HCEC 1CT (cell line): ENCODE data around the gene IQGAP1.
A peak's percentile ranks its signal among the peaks of the same experiment; 100 is the strongest.

Experiments used
- DNase-seq: peaks from one replicate; pipeline ENCODE4 v3.0.0-alpha.2; 2017

Gene IQGAP1

DNA sequence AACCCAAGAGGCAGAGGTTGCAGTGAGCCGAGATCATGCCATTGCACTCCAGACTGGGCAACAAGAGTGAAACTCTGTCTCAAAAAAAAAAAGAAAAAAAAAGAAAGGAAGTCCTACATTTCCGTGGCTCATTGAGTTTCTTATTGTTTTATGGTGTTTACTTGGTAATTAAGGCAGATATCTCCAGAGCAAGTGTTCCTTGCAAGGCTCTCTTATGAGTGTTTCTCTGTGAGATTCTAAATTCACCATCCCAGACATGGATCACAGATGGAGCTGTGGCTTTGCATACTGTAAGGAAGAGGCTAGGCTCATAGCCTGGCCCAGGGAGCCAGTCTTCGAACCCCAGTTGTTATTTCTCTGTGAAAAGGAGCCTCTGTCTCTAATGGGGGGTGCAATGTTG is 53.0 kb downstream of the IQGAP1 start:
- DNase-seq: no peak

DNA sequence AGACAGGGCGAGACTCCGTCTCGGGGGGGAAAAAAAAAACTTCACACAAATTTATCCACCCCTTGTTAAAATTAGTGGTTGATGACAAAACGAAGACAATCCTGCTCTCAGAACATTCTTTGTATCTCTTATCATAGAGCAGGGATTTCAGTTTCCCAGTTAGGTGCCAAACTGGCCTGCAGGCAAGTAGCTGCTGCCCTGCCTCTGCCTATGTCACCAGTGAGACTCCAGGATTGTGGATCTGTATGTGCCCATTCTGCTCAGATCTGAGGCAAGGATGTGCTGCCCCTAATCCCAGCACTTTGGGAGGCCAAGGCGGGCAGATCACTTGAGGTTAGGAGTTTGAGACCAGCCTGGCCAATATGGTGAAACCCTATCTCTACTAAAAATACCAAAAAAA is 54.4 kb downstream of the IQGAP1 start:
- no peak for DNase-seq

DNA sequence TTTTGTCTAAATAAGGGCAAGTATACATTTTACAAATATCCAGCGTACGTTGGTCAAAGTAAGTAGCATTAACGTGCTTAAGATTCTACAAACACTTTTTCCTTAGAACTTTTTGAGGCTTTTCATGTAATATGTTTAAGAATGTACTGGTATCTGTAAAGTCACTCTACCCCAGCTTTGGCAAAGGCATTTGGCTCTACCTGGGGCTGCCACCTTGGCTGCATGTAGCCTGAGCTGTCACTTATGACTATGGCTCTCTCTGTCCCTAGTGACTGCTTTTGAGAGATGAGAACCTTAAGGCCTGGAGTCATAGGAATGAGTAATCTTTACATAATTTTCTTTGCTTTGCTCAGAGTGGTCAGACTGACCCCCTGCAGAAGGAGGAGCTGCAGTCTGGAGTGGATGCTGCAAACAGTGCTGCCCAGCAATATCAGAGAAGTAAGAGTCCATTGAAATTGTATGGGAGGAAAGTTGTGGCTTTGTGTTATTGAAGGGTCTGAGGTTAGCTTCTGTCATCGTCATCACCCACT is 61.2 kb downstream of the IQGAP1 start:
- peak; percentile 48 for DNase-seq

DNA sequence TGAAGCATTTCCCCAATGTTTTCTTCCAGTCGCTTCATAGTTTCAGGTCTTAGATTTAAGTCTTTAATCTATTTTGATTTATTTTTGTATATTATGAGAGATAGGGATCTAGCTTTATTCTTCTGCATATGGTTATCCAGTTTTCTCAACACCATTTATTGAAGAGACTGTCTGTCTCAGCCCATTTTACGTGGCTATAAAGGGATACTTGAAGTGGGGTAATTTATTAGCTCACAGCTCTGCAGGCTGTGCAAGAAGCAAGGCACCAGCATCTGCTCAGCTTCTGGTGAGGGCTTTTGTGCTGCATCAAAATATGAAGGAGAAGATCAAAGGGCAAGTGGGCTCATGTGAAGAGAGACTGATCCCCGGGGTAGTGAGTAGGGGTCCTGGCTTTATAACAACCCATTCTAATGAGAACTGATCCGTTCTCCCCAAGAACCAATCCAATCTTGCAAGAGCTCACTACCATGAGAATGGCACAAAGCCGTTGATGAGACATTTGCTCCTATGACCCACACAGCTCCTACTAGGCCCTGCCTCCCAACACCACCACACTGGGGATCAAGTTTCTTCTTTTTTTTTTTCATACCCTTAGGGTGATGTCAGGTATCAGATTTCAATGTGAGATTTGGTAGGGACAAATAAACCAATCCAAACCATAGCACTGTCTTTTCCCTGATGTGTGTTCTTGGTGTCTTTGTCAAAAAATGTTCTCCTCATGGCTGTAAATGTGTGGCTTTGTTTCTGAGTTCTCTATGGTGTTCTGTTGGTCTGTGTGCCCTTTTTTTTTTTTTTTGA is 63.2 kb downstream of the IQGAP1 start:
- DNase-seq: peak; percentile 92

DNA sequence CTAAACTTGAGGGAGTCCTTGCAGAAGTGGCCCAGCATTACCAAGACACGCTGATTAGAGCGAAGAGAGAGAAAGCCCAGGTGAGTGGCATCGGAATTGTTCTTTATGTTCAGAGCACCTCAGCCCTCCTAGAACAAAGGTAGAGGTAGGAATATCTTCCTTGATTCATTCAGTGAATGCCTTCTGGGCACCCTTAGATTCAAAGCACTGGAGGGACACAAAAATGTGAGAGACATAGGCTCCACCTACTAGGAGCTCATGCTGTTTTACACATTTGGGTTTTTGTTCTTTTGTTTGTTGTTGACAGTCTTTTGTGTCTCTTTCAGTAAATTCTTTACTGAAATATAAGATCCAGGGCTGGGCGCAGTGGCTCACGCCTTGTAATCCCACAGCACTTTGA is 68.2 kb downstream of the IQGAP1 start:
- DNase-seq: no peak

DNA sequence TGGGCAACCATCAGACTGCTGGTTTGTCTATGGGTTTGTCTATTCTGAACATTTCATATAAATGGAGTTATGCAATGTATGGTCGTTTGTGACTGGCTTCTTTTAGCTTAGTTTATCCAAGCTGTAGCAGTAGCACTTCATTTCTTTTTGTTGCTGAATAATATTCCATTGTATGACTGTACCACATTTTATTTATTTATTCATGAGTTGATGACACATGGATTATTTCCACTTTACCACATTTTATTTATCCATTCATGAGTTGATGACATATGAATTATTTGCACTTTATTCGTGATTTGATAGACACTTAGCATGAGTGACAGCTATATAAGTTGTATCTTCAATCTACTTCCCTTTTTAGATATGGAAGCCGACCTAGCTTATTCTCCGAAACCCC is 70.0 kb downstream of the IQGAP1 start:
- DNase-seq: no peak

DNA sequence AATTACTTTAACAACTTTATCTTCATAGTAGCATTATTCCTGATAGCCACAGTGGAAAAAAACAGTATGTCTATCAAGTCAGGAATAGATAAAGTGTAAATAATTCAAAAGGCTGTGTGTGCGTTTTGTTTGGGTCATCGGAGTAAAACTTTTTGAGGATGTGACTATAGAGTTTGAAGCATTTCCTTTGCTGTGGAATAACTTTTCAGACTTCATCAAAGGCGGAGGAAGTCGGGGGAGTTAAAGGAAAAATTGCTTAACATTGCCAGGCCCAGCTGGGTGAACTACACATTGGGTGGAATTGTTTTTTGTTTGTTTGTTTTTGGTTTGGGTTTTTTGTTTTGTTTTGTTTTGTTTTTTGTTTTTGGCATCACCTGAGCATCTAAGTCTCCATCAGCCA is 71.3 kb downstream of the IQGAP1 start:
- no peak for DNase-seq

DNA sequence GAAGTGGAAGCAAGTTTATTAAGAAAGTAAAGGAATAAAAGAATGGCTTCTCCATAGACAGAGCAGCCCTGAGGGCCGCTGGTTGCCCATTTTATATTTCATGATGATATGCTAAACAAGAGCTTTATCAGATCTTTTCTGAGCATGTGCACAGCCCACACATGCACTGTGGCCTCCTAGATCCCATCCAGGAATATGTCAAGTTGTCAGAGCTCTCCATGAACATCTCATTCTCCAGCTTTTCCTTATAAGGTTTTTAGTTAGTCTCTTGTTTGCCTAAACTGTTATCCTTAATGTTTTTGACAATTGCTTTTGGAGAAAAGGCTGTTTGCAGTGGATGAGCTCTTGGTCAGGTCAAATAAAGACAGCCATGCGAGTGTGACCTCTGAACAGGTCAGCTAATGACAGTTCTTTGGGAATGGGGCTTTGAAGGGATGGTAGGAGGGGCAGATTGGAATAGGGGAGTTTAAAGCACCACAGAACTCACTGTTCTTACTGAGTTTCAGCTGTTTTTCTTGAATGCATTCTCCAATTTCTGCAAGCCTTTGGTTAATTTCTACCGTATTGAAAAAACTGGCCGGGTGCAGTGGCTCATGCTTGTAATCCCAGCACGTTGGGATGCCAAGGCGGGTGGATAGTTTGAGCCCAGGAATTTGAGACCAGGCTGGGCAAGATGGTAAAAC is 72.2 kb downstream of the IQGAP1 start:
- no peak for DNase-seq

DNA sequence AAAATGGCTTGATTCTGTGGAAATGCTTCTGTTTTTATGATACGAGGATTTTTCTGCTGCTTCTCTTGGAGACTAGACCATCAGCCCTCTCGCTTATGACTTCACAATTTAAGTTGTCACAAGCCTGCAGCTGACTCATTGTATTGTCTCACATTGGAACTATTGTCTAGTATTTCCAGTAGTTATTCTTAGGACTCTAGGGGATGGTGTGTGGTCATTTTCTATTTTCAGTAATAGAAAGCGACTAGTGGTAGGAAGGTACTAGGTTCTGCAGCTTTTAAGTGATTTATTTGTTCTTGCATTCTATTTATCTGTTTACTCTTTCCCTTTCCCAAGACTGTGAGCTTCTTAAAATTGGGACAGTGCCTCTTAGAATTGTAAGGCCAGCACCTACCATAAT is 75.3 kb downstream of the IQGAP1 start:
- peak; percentile 31 for DNase-seq

DNA sequence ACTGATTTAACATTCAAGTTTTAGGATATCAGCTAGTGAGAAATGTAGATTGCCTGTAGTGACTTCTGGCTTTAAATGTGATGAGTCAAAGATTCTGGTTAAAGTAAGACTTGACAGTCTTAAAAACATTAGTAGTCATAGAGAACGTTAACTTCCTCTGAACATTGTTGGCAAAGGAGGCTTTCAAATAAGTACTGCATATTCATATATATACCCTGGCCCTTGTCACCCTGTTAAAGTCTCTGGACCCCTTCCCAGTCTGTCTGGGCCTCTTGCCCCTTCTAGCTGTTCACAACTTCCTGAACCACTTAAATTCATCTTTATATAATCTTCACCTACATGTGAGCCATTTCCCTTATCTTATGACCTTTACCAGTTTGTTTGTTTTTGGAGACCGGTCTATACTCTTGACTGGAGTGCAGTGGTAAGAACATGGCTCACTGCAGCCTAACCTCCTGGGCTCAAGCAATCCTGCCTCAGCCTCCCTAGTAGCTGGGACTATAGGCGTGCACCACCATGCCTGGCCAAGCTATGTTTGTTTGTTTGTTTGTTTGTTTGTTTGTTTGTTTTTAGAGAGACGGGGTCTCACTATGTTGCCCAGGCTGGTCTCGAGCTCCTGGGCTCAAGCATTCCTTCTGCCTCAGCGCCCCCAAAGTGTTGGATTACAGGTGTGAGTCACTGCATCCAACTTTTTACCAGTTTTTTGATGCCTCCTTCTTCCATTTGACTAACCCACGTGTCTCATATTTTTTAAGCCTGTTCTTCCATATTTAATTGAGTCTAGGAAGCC is 77.3 kb downstream of the IQGAP1 start:
- DNase-seq: peak; percentile 40

DNA sequence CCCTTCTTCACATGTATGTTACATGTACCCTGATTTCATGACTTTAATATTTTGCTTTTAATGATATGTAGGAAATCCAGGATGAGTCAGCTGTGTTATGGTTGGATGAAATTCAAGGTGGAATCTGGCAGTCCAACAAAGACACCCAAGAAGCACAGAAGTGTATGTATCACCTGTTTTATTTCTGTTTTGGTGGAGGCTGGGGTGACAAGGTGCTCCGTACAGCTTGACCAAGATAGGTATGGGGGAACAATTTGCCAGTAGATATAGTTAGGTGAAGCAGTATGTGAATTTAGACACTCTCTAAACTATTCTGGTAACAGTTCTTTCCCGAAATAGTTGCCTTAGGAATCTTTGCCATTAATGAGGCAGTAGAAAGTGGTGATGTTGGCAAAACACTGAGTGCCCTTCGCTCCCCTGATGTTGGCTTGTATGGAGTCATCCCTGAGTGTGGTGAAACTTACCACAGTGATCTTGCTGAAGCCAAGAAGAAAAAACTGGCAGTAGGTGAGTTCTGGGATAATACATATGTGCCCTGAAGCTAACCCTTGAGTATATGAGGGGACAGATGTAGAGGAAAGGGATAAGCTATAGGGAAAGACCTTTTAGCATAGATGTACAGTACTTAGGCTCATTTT is 78.0 kb downstream of the IQGAP1 start:
- DNase-seq: no peak

DNA sequence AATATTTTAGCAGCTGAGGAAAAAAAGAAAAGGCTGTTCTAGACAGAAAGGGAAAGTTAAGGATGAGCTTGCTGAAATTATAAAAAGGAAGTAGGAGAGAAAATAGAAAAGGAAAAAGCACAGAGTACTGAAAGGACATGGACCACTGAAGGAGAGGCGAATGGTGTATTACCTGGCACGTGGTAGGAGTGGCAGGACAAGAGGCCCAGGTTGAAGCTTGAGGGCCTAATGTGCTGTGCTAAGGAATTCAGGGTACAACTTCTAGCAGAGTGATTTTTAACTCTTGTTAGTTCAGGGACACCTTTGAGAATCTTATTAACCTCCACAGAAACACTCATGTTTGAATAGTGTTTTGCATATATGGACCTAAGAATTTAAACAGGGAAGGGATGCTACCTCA is 81.7 kb downstream of the IQGAP1 start:
- no peak for DNase-seq

DNA sequence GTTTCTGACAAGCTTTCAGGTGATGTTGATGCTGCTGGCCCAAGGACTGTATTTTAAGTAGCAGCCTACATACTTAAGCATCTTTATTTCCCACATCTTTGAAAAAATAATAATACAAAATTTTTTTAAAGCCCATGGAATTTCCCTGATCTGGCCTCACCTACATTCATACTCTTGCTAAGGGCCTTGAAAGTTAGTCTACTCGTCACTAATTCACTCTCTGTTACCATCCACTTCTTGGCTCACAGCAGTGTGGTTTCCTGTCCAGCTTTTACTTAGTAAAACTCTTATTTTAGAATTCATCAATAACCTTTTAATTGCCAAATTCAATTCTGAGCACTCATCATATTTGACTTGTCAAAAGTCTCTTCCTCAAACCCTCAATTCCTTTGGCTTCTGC is 82.4 kb downstream of the IQGAP1 start:
- no peak for DNase-seq

DNA sequence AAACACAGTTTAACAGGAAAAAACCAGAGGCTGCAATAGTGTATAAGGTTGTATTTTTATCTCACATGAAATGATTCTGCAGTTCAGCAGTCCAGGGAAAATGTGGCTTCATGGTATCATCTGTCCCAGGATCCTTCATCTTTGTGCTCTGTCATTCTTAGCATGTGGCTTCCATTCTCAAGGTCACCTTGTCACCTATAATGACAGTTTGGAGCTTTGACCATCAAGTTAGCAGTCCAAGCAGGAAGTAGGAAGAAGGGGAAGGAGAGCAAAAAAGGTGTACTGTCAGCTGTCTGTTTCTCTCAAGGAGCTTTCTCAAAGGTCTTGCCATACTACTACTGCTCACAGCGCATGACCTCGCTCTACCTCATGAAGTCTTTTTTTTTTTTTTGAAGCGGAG is 83.1 kb downstream of the IQGAP1 start:
- no peak for DNase-seq

DNA sequence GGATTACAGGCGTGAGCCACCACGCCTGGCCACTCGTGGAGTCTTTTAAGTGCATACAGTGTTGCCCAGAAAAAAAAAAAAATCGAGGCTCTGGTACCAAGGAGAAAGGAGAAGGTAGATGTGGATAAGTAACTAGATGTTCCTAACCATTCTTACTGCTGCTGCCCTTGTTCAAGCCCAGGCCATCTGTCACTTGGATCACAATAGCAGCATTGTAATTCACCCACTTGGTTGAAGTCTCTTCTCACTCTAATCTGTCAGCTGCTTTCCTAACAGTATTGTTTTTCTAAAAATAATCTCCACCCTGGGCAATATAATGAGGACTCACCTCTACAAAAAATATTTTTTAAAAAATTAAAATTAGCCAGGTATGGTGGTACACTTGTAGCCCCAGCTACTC is 83.7 kb downstream of the IQGAP1 start:
- DNase-seq: no peak

DNA sequence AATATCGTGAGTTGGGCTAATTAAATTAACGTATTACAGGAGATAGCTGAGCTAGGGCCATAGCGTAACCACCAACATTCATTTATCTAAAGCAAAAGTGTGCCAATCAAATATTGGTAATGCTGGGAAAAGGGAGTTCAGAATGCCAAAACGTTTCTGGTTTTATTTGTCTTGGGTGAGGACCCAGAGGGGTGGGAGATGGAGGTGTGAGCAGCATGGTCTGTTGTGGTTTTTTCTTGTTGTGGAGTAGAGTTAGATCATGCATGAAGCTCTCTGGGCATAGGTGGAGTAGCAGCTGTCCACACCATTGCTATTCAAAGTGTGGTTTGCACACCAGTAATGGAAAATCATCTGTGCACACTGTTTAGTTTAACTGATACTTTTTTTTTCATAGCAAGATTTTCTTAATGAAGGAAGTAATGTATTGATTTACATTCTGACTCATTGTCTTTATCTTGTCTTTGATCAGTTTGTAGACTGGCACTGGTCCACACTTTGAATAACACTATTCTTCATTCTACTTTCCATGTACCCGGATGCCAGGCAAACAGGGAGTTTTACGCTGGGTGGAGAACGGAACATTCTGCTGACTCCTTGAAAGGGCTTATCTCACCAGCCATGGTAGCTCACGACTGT is 90.9 kb downstream of the IQGAP1 start:
- DNase-seq: no peak

DNA sequence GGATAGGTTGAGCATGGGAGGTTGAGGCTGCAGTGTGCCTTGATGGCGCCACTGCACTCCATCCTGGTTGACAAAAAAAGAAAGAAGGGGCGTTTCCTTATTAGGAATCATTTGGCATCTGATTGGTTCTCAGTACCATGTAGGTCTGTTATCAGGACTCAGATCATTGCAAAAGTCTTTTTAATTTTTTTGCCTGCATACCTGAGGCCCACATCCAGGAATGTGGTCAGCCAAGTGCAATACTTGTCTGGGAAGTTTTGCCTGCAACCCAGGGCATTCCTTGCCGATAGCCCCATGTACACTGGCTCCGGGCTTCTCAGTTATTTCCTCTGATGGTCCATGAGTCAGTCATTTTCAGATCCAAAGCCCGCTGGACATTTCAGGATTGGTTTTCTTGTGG is 91.6 kb downstream of the IQGAP1 start:
- DNase-seq: no peak

DNA sequence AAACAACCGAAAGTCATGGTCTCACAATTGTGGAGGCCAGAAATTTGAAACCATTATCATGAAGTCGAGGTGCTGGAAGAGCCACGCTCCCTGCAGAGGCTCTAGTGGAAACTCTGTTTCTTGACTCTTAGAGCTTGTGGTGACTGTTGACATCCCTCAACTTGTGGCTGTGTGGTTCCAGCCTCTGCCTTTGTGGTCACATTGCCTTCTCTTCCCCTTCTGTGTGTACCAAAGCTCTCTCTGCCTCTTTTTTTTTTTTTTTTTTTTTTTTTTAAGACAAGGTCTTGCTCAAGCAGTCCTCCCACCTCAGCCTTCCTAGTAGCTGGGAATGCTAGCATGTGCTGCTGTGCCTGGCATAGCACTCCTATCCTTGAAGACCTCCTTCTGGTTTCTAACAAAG is 93.0 kb downstream of the IQGAP1 start:
- DNase-seq: no peak

DNA sequence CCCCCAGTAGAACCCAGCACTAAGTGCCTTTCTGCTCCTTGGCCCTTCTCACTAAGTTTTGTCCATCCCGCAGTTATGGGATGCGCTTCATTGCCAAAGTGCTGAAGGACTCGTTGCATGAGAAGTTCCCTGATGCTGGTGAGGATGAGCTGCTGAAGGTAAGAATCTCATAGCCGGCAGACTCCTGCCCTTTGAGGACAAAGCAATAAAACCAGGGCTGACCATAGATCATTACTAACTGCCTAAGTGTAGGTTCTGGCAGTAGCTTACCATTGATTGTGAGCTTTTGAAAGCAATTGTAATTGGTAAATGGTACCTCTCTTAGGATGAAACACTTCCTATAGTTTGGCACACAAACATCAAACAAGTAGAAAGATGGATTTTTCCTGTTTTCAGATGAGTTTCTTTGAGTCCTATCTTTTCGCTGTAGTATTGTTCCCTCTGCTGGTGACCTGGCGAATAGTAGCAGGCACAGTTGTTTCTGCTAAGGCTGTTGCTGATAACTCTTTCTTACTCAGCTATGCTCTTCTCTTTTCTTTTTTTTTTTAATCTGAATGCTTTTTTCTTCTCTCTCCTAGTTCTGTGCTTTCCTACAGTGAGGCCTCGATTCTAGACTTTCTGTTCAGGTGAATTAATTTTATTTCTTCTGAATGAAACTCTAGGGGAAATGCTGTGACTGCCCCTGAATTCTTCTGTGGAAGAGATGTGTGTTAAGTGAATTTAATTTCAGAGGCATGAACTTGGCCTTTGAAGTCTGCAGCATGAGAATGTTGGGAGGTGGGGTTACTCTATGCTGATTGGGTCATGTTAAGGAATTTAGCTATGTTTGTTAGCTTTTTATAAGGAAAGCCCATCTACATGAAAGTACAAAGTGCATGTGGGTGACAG is 94.3 kb downstream of the IQGAP1 start:
- peak; percentile 52 for DNase-seq

DNA sequence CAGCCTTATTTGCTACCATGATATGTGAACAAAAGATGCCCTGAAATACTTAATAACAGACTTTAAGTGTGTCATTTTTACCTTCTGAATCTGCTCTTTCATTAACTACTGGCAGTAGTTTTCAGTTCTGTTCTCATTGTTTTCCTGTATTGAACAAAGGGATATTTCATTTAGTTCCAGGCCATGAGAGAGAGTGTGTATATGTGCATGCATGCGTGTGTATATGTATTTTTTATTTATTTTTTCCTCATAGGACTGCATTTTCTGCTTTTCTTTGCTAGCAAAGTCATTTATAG is 94.9 kb downstream of the IQGAP1 start:
- DNase-seq: no peak

DNA sequence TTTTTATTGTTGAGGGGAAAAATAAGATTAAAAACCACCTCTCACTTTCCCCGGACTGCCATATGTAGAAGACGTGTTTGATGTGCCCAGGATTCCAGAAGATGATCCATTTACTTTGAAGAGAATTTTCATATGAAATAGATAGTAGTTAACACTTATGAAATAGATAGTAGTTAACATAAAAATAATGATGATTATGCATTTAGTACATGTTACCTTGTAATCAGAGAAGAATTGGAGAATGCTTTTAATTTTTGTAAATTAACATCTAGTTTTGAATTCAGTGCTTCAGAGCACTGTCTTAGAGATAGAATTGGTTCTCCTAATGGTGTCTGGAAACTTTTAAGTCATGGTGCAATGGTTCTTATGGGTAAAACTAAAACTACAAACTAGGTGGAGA is 95.6 kb downstream of the IQGAP1 start:
- no peak for DNase-seq

DNA sequence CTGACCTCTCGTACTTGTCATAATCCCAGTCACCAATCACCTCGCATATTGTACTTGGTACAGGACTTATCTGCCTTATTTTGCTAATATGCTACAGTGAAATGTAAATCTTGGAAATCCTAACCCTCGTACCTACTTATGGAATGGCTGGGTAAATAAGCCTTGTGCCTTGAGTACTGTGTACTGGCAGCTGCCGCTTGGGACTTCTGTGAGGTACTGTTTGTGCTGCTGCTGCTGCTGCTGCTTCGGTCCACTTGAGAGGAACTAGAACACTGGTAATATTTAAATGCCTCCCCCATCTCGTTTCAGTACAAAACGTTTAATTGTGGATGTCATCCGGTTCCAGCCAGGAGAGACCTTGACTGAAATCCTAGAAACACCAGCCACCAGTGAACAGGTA is 99.1 kb downstream of the IQGAP1 start:
- DNase-seq: no peak
